Epithelial cell of esophagus (primary cell): Measurements from ENCODE around the gene CCDC85C.

Experiments used
- DNase-seq: peaks from one replicate; pipeline ENCODE4 v3.0.0; 2010; ENCODE audit warnings: low read depth
- H3K4me3 ChIP-seq: 2 replicates; pipeline ENCODE4 v1.5.1; 2011; ENCODE audit warnings: mild to moderate bottlenecking, low read length, control low read depth
- TF ChIP-seq, protein P1 (sequence below): IDR thresholded peaks from 2 replicates; pipeline ENCODE4 v1.5.1; 2011; ENCODE audit warnings: low read depth, mild to moderate bottlenecking, low read length, control low read depth, inconsistent platforms; ENCODE audit not compliant: insufficient read depth; ENCODE audit errors: missing control alignments

Gene CCDC85C

DNA sequence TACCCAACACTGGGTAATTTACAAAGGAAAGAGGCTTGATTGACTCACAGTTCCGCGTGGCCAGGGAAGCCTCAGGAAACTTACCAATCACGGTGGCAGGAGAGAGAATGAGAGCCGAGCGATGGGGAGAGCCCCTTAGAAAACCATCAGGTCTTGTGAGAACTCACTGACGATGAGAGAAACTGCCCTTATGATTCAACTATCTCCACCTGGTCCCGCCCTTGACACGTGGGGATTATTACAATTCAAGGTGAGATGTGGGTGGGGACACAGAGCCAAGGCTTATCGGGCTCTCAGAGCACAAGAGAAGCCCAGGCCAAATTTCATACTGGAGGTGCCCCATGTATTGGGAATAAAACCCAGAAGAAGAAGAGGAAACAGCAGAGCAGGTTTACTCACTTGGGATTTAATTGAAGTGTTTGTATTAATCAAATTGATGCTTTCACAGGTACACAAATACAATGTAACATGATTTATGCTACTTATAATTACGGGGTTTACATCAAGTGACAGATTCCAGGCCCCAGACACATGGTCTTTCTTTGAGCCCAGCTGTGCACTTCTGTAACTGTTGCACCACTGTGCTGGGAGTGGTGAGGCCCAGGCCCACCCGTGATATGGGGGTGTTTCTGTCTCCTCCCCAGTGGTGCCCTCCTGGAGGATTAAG lies 8.2 kb upstream of the CCDC85C start:
- DNase-seq = peak; percentile 98
- TF ChIP-seq, protein P1, sequence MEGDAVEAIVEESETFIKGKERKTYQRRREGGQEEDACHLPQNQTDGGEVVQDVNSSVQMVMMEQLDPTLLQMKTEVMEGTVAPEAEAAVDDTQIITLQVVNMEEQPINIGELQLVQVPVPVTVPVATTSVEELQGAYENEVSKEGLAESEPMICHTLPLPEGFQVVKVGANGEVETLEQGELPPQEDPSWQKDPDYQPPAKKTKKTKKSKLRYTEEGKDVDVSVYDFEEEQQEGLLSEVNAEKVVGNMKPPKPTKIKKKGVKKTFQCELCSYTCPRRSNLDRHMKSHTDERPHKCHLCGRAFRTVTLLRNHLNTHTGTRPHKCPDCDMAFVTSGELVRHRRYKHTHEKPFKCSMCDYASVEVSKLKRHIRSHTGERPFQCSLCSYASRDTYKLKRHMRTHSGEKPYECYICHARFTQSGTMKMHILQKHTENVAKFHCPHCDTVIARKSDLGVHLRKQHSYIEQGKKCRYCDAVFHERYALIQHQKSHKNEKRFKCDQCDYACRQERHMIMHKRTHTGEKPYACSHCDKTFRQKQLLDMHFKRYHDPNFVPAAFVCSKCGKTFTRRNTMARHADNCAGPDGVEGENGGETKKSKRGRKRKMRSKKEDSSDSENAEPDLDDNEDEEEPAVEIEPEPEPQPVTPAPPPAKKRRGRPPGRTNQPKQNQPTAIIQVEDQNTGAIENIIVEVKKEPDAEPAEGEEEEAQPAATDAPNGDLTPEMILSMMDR = no peak
- no peak overlapping the region for H3K4me3 ChIP-seq

DNA sequence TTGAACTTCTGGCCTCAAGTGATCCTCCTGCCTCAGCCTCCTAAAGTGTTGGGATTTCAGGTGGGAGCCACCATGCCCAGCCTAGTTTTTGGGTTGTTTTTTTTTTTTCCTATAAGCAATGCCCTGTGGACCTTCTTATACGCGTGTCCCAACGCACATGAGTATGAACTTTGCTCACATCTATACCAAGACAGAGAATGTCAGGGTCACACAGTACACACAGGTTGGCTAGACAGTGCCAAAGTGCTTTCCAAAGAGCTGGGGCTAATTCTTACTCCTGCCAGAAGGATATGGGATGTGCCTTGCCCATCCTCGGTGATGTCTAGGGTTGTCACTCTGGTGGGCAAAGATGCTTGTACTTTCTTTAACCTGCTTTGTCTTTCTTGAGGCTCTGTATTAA lies 7.6 kb upstream of the CCDC85C start:
- TF ChIP-seq, protein P1 = no peak
- DNase-seq = no peak
- no peak overlapping the region for H3K4me3 ChIP-seq

DNA sequence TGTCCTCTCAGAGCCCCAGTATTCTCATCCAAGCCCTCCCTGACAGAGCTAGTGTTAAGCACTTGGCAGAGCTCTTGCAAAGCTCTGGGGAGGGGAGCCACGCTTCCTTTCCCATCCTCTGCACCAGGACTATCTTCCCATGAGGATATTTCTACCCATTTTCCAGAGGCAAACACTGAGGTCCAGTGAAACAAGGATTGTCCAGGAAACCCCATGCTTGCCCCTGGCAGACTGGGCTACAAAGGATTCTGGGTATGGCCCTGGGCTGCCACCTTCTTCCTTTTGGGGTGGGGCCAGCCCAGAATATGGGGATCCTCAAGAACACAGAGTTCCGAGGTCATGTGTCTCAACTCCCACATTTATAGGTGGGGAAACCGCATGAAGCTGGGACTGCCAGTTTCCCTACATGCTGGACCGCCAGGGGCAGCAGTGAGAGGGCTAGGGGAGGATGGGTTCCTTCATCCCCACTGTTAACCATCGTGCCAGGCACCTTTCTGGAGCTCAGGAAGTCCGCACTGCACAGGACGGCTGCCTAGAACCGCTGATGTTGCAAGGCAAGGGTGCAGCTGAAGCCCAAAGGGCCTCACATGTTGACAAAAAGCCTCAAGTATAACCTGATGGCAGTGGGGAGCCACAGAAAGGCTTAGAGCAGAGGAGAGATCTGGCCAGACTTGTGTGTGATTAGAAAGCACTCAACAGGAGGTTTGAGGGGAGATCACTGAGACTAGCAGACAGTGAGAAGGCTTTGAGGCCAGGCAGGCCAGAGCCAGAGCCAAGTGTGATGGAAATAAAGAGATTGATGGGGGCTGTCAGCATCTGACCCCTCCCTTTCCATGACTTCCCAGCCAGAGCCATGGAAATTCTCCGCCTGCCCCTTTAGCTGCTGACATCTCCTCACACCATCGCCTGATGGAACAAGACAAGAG lies 5.5 kb upstream of the CCDC85C start:
- TF ChIP-seq, protein P1 = peak; percentile 74
- peak; percentile 59 for DNase-seq
- H3K4me3 ChIP-seq = no peak overlapping the region

DNA sequence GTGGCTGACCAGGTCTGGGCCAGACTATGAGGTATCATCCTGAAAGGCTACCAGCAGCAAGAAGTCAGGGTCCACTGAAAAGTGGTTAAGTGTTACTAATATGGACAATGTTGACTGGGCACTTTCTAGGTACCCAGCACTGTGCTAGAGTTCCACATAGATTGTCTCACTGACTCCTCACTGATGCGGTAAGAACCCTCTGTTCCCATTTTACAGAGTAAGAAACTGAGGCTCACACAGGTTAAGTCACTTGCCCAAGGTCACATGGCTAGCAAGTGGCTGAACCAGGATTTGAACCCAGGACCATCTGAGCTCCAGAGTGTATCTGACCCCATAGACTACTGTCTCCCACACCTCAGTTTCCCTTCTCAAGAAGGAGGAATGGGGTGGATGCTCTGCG lies 4.6 kb upstream of the CCDC85C start:
- DNase-seq = no peak
- TF ChIP-seq, protein P1 = no peak

DNA sequence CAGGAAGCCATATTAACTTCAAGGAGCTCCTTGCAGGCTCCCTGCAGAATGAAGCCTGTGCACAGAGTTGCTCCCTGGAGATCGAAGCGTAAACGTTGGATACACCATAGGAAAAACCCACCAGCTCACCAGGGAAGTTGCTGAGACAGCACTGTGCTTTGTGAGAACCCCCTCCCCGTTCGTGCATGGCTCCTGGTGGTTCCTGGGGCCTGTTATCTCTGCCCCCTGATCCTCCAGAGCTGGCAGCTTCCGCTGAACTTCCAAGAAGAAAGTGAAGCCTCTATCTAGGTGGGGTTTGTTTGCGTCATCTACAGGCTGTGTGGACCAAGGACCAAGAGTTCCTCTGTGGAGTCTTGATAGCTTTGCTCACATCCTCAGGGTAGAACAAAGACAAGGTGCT lies 2.4 kb upstream of the CCDC85C start:
- no peak overlapping the region for H3K4me3 ChIP-seq
- no peak for DNase-seq
- TF ChIP-seq, protein P1 = no peak

More for the DNA sequence above, 4.6 kb upstream of the CCDC85C start:
- no peak overlapping the region for H3K4me3 ChIP-seq

DNA sequence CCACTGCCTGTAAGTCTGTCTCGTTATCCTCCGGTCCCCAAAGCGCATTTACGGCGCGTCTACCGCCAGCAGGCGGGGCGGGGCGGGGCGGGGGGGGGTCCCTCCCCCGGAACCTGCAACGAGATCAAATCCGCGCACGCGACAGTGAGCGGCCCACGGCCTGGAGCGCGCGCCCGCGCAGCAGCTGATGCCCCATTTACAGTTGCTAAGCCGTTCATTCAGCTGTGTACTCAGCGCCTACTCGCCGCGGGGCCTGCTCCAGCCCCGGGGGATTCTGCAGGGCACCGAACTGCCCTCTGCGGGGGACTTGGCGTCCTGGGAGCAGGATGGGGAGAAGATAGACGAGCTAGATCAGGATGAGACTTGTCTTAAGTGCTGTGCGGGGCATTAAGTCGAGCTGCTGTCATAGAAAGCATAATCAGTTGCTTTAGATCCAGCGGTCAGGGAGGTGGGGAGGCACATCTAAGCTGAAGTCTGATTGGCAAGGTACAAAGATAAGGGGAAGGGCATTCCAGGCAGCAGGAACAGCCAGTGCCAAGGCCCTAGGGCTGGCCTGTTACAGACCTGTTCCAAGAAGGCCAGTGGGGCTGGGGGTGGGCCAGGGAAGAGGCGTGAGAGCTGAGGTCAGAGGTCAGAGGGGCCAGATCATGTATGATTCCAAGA lies 1.4 kb upstream of the CCDC85C start:
- TF ChIP-seq, protein P1 = no peak
- peak overlapping the region; percentile 75 for H3K4me3 ChIP-seq
- peak; percentile 77 for DNase-seq
